Midbrain (tissue), 1 donor: ENCODE results near the gene ELAC1.
"Not testable (repeated sequence)": the region's sequence is repeated elsewhere in the genome, so short reads cannot be mapped to it uniquely, and the experiment has no call there.

ENCODE experiments used
- DNase-seq: peaks from one replicate; lab custom pipeline; 2025; lab: John Stamatoyannopoulos, UW

The ELAC1 gene

DNA sequence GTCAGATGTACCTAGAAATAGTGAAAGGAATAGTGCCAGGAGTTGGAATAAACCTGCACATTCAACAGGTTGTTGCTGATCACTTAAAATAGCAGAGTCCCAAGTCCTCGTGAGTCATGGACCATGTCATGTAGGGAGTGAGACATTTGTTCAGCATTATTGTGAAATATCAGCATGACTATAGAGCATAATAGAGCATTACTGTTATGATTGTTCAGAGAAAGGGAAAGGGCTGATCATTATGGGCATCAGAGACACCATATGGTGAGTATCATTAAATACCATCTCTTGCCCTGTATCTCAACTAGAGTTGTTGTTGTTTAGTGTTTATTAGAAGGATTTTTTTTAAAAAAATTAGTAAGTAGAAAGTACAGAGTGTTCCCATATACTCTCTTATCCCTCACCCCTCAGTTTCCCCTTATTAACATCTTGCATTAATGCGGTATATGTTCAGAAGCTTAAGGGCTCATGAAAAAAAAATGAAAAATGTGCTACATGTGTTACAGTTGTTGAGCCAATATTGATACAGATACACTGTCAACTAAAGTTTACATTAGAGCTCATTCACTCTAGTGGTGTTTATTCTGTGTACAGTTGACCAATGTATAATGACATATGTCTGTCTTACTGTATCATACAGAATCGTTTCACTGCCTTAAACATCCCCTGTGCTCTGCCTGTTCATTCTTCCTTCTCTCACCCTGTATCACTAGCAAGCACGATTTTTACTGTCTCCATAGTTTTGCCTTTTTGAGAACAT is 5.7 kb downstream of the ELAC1 start:
- no peak for DNase-seq

DNA sequence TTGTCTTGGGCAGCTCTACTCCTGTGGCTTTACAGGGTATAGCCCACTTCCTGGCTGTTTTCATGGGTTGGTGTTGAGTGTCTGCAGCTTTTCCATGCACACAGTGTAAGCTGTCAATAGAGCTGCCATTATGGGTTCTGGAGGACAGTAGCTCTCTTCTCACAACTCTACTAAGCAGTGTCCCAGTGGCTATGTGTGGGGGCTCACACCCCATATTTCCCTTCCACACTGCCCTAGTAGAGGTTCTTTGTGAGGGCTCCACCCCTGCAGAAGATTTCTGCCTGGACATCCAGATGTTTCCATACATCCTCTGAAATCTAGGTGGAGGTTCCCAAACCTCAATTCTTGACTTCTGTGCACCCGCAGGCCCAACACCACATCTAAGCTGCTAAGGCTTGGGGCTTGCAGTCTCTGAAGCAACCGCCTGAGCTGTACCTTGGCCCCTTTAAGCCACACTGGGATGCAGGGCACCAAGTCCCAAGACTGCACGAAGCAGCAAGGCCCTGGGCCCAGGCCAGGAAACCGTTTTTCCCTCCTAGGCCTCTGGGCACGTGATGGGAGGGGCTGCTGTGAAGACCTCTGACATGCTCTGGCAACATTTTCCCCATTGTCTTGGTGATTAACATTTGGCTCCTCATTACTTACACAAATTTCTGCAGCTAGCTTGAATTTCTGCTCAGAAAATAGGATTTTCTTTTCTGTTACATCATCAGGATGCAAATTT is 9.4 kb downstream of the ELAC1 start:
- no peak for DNase-seq

DNA sequence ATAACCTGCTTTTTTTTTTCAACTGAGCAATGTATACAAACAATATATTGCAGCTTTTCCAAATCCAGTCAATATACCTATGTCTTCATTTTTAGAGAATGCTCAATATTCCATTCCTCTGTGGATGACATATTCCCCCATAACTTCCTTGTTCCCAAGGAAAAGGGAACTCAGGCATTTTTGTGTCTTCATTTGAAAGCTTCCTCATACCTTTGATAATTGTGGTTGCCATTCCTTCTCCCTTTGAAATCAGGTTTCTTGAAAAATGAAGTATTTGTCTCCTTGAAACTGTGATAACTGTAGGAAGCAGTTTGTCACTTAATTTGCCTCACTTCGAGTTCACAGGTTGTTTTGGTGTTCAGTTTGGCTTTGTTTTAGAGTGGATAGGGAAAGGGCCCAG is 13.5 kb downstream of the ELAC1 start:
- no peak for DNase-seq

DNA sequence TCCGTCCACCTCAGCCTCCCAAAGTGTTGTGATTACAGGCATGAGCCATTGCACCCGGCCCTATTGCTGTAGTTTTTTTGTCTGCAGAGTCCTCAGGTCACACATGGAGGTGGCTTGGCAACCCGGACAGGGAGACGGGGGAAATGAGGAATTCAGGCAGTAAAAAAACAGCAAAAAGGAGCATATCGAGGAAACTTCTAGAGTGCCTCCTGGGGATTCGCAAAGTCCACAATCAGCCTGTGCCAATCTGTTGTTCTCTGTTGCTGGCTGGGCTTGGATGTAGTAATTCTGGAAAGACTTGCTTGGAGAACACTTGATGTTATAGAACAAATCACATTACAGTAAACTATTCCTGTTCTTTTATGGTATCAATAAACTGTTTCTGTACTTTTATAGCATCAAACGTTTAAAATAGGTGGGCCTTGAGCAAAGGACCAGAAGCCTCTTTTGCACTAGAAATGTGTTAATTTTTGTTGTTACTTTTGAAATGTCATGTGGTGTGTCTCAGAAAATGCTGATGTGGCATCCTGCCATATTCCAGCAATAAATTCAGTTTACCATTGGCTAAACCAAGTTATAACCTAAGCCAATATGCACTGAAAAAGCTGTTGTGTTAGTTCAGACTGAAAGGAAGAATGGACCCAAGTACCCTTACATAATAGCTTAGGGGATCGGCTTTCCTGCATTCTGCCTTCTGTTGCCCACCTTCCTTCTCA is 14.4 kb downstream of the ELAC1 start:
- DNase-seq: no peak

DNA sequence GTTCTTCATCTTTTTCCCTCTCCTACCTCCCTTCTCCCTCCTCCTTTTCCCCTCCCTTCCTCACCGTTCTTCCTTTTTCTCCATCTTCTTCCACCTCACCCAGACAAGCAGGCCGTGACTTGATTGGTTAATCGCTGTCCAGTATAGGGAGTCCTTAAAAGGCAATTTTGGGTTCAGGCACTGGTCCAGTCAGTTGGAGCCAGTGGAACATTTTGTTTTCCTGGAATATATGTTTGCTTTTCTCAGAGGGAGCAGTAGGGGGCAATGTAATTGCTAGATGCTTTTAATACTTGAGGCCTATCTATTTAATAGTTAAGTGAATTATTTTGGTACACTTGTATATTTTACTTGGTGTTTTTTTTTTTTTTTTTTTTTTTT is 15.0 kb downstream of the ELAC1 start:
- DNase-seq: no peak

DNA sequence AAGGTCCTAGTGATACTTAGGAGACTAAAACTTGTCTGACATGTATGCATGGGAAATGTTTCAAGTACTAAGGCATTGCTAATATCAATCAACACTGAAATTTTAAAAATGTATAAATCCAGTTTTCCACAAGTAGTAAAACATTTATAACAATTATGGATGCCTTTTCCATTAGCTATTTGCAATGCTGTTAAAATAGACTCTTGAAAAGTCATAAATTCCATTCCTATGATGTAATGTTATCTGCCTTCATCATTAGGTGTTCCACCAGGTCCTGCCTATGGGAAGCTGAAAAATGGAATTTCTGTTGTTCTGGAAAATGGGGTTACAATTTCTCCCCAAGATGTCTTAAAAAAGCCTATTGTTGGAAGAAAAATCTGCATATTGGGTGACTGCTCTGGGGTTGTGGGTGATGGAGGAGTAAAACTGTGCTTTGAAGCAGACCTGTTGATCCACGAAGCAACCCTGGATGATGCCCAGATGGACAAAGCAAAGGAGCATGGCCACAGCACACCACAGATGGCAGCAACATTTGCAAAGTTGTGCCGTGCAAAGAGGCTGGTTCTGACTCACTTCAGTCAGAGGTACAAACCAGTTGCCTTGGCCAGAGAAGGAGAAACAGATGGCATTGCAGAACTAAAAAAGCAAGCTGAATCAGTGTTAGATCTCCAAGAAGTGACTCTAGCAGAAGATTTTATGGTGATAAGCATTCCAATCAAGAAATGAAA is 18.7 kb downstream of the ELAC1 start:
- DNase-seq: no peak

DNA sequence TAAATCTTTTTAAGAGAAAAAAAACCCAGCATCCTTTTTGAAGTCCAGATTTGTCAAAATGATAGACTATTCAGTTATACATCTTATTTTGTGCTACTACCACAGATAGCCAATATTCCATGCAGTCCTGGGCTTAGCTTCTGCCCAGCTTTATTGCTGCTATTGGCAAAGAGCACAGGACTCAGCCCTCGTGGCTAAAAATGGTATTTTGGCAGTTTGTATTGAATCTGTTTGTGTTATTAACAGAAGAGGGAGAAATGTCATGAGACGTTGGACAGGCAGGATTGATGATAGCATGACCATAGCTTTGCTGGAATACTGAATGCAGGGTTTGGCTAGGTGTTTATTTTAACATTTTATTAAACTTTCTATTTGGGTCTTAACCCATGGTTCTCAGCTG is 19.4 kb downstream of the ELAC1 start:
- DNase-seq: no peak

DNA sequence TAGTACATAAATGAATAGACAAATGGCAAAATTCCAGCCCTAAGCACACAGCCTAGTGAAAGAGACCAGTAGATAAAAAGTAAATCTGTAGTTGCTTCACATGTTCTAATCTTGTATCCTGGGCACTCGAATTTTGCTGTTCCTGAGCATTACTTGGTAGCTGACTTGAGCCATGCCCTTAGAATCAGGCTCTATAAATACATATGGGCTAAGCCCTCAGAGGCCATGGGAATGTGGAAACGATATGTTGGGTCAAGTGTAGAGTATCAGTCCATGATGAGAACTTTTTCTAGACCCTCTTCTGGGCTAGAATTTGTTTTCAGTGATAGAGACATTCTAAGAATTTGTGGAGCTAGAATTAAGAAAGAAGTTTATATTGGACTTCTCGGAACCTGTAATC is 21.9 kb downstream of the ELAC1 start:
- no peak for DNase-seq

DNA sequence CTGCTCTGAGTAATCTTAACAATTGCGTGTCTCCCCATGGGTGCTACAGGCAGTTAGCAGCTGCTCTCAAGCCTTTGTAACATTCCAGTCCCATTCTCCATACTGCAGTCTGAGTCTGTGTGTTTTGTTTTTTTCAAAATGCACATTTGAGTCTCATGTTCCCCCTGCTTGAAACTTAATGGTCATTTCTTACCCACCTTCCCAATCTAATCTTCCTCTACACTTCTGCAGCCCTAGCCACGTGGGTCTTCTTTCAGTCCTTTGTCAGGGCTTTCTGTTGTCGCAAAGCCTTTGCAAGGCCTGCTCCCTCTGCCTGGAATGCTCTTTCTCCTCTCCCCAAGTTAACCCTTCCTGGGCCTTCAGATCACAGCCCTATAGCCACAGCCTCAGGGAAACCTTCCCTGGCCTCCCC is 24.5 kb downstream of the ELAC1 start:
- no peak for DNase-seq

DNA sequence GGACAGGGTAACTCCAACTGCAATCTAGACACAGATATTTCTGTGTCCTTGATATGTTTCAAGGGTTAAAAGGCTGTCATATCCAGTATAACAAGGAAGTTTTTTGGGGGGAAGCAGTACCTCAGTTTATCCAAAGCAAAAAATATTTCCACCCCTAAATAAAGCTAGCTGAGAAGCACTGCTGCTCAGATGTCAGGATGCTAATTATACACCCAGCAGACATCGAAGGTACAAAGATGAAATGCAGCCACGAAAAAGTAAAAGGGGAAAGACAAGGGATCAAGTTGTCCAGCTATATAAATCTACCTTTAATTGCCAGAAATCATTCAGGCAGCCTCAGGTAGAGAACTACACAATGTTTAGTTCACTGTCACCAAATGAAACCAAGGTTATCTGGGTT is 26.2 kb downstream of the ELAC1 start:
- DNase-seq: no peak

DNA sequence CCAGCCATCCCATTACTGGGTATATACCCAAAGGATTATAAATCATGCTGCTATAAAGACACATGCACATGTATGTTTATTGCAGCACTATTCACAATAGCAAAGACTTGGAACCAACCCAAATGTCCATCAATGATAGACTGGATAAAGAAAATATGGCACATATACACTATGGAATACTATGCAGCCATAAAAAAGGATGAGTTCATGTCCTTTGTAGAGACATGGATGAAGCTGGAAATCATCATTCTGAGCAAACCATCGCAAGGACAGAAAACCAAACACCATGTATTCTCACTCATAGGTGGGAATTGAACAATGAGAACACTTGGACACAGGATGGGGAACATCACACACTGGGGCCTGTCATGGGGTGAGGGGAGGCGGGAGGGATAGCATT is 35.3 kb downstream of the ELAC1 start:
- not testable (repeated sequence) for DNase-seq

DNA sequence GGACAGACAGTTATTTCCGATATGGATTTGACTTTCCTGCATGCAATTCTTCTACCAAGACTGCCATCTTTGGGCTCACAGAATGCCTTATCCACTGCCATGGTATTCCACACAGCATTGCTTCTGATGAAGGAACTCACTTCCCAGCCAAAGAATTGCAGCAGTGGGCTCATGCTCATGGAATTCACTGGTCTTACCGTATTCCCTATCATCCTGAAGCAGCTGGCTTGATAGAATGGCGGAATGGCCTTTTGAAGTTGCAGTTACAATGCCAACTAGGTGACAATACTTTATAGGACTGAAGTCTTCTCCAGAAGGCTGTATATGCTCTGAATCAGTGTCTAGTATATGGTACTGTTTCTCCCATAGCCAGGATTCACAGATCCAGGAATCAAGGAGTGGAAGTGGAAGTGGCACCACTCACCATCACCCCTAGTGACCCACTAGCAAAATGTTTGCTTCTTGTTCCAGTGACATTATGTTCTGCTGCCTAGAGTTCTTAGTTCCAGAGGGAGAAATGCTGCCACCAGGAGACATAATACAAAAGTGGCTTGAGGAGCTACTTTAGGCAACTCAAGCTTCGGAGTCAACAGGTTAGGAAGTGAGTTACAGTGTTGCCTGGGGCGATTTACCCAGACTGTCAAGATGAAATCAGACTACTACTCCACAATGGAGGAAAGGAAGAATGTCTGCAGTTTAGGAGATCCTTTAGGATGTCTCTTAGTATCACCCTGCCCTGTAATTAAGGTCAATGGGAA is 38.4 kb downstream of the ELAC1 start:
- DNase-seq: no peak

DNA sequence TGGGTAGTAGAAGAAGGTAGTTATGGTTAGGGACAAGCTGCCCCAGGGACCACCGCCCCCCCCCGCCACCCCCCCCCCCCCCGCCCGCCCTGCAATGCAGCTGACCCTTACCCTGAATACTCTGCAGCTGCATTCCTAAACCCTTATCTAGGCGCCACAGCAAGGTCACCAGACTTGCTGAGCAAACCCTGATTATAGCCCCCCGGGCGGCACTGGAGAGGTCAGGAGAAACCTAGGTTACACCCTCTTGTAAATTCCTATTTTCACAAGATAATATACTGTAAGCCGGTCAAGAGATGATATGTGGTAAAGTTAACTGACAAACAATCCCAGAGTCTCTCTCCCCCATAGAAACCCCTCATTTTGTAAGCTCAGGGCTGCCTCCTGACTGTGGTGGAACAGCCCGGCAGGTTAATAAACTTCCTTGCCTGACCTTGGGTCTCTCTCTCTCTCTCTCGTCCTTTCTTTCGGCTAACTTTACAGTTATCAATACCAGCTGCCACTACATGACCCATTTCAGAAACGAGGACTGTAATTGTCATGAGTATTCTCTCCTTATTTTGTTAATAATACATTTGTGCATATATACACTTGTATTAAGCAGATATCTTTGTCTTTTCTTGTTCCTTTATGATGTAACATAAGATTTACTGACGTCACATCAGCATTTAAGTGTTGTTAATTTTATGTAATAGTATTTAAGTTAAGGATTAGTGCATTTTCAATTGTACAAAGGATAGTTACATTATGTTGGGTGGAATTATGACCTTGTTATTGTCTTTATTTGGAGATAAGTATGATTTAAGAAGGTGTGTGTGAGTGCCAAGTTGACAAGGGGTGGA is 39.3 kb downstream of the ELAC1 start:
- DNase-seq: no peak

DNA sequence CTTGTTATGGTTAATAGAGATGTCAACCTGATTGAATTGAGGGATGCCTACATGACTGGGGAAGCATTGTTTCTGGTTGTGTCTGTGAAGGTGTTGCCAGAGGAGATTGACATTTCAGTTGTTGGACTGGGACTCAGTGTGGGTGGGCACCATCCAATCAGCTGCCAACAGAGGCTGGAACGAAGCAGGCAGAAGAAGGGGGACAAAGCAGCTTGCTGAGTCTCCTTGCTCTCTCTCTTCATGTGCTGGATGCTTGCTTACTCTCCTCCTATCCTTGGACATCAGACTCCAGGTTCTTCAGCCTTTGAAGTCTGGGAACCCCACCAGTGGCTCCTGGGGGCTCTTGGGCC is 39.9 kb downstream of the ELAC1 start:
- no peak for DNase-seq

DNA sequence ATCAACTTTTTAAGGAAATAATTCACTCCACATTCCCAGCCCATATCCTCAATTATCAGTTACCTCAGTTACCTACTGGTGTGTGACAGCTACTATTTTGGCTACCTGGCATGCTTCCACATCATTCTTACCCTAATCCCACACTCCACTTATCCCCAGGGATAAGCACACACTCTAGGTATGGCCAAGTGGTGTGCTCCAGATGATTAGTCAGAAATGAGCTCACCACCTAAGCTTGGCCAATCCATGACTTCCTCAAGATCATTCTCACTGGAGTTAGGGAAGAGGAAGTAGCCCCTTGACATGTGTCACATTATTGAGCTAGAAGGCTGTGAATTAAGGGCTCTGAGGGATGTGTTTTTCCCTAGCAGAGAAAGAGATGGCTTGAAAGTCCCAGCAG is 41.2 kb downstream of the ELAC1 start:
- DNase-seq: no peak

DNA sequence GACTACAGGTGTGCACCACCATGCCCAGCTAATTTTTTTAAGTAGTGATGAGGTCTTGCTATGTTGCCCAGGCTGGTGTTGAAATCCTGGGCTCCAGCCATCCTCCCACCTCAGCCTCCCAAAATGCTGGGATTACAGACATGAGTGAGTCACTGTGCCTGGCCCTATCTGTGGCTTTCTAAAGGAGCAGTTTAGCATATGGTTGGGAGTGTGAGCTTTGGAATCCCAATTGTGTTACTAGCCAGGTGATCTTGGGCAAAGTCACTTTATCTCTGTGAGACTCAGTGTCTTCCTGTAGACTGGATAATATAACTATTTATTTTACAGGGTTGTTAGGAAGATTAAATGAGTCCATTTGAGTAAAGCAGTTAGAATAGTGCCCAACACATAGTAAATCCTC is 42.4 kb downstream of the ELAC1 start:
- no peak for DNase-seq

DNA sequence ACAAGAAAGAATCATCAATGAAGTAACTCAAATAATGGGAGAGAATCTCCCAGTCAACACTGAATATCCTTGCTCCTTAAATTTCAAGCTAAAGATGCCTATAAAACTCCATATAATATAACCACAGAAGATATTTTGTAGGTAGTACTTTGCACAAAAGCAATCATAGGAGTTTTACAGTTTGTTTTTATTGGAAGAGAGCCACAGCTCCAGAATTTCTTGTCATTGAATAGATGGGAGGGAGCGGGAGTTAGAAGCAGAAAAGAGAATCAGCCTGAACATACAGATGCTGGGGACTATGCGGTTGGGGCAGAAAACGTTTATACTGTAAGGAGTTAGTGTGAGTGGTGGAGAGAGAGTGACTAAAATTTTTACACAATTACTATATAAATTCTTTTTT is 43.9 kb downstream of the ELAC1 start:
- DNase-seq: no peak

DNA sequence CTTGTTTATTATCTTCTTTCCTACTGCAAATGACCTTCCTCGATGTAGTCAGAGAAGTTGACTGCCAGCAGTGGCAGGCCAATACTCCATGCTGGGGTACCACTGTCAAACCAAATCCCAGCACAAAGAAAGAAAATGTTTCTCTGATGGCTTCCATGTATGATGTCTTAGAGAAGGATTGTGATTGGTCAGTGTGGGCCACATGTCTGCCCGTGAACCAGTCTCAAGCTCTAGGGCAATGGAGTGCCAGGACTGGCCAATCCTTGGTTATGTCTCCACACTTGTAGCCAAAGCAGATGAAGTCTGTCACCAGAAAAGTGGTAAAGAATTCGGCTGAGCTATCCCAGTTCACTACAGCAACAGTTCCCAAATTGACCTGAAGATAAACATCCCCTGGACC is 44.6 kb downstream of the ELAC1 start:
- no peak for DNase-seq

DNA sequence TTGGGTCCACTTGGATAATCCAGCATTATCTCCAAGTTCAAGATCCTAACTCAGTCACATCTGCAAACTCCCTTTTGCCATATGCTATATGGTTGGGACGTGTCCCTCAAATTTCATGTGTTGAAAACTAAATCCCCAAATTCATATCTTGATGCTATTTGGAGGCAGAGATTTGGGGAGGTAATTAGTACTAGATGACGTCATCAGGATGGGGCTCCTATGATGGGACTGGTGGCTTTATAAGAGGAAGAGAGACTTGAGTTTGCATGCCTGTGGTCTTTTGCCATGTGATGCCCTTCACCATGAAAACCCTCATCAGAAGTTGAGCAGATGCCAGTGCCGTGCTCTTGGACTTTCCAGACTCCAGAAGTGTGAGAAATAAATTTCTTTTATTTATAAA is 45.4 kb downstream of the ELAC1 start:
- no peak for DNase-seq

DNA sequence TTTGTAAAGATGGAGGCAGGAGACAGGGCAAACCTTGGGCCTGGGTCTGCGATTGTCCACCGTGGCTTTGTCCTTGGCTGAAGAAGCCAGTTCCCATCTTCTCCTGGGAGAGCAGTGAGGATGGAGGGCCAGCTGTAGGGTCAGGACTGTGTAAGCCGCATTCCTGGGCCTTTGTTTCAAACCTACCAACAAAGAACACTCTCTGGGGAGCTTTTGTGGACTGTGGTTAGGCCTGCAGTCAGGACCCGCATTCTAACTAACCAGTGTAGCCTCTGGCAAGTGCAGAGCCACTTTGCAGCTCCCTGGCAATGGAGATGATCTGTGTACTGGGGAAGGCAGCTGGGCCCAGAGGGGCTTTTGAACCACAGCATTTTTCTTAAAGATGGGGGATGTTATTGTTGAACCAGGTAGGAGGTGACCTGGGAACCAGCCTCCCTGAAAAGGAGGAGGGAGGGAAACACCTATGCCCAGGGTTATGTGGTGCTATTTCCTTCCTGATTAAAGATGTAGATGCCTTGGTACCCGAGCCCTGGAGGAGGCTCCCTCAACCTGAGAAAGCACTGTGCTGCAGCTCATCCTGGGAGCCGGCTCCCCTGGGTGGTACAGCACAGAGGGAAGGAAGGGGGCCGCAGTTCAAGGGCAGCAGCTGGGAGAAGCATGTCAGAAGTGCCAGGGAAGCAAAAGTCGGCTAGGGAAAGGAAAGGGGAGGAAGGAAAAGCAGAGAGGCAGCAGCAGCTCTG is 49.5 kb downstream of the ELAC1 start:
- no peak for DNase-seq
